Endothelial cell of coronary artery (primary cell): Measurements from ENCODE around the gene OR5K4. TPM values are rescaled to one million over a fixed set of nuclear protein-coding genes. Genes with fewer than 3 reads are reported as not detected.

Source experiments
- total RNA-seq: library from RNA; depleted of rRNA; stranded (reverse); fragments of >200 nt; gene quantifications from 2 replicates; pipeline ENCODE4 v1.2.3, GENCODE V29; 2014

The OR5K4 gene
- not detected in 2 replicates for total RNA-seq

DNA sequence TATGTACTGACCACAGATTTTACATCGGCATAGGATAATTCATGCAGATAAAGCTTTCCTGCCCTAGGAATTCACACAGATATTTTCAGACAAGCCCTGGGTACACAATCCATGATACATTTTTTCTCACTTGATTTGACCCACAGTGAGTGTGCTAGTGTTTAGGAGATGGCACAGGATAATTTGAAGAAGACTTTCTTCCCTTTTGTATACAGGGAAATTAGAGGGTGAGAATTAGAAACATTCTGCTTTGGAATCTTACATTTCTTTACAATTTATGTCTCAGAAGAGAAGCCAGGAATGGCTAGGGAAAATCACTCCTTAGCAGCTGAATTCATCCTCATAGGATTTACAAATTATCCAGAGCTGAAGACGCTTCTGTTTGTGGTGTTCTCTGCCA lies at the start of gene OR5K4:
OR5K4 (plus strand) TSS at position 301 of the 400 bp plus-strand sequence; CDS start at position 301, 0 bp downstream.

DNA sequence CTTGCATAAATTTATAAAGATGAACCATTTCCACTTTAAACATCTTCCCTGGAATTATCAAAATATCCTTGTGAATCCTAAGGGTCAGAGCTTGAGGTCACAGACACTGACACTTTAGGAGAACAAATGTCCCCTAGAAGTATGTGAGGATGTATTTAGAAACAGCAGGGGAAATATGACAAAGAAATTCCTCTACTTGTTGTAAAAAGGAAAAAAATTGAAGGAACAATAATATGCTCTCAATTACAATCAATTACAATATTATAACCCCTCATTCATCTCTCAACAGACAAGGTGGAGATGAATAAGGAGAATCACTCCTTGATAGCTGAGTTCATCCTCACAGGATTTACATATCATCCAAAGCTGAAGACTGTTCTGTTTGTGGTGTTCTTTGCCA lies 36.7 kb downstream of the OR5K4 start, which contains the start of gene OR5K3:
OR5K3 (plus strand) TSS at position 301 of the 400 bp plus-strand sequence; CDS start at position 301, 0 bp downstream.

Other genes starting within 250 kb of the OR5K4 start
- not detected in 2 replicates for gene OR5H1, start 223.1 kb upstream of the OR5K4 start, total RNA-seq
- gene OR5H14, start 206.4 kb upstream of the OR5K4 start, total RNA-seq = not detected in 2 replicates
- gene OR5H15, start 187.2 kb upstream of the OR5K4 start, total RNA-seq = not detected in 2 replicates
- gene OR5H6, start 89.6 kb upstream of the OR5K4 start, total RNA-seq = not detected in 2 replicates
- not detected in 2 replicates for gene OR5H2, start 71.3 kb upstream of the OR5K4 start, total RNA-seq
- not detected in 2 replicates for gene OR5K3, start 36.8 kb downstream of the OR5K4 start, total RNA-seq
- gene OR5K1, start 109.3 kb downstream of the OR5K4 start, total RNA-seq = not detected in 2 replicates
- not detected in 2 replicates for gene OR5K2, start 143.8 kb downstream of the OR5K4 start, total RNA-seq
- 74.2 and 124 TPM in 2 replicates for gene CLDND1, start 169.0 kb downstream of the OR5K4 start, total RNA-seq
- gene GPR15, start 178.1 kb downstream of the OR5K4 start, total RNA-seq = not detected in 2 replicates
- gene CPOX, start 239.8 kb downstream of the OR5K4 start, total RNA-seq = 18.9 and 28.7 TPM in 2 replicates